GM12878 (cell line): Measurements from ENCODE around the gene HTR1D. TPM values are rescaled to one million over a fixed set of nuclear protein-coding genes. Genes with fewer than 3 reads are reported as not detected.

Experiments used
- ATAC-seq: fragments of 200-7000 bp; cut with Tn5 transposase; 3 replicates; pipeline ENCODE4 v1.9.1; 2020; ENCODE audit warnings: mild to moderate bottlenecking, moderate library complexity
- BruUV-seq: library from RNA; stranded (reverse); fragments of 400-500 nt; replicated peaks from 2 replicates; lab custom pipeline; 2021; lab: Mats Ljungman, UMichigan
- CTCF ChIA-PET: fragments of 300-600 bp; sonication (Branson Sonifier 250); formaldehyde crosslinking; extraction: SDS; loops from one replicate; lab custom pipeline; 2021; ENCODE audit warnings: inconsistent platforms; lab: Yijun Ruan, JAX
- POLR2A ChIA-PET: fragments of 350-600 bp; formaldehyde crosslinking; extraction: SDS; loops from one replicate; lab custom pipeline; 2021; ENCODE audit warnings: inconsistent platforms; lab: Charles Lee
- RAD21 ChIA-PET: fragments of 300-600 bp; sonication (Branson Sonifier 250); formaldehyde crosslinking; loops from one replicate; lab custom pipeline; 2023; ENCODE audit warnings: antibody characterized with exemption; ENCODE audit not compliant: unreplicated experiment; lab: Charles Lee
- SMC1A ChIA-PET: fragments of 300-600 bp; sonication (Branson Sonifier 250); formaldehyde crosslinking; loops from one replicate; lab custom pipeline; 2023; ENCODE audit not compliant: unreplicated experiment, uncharacterized antibody; lab: Charles Lee
- DNase-seq: peaks from one replicate; pipeline ENCODE4 v3.0.0-alpha.2; 2011; ENCODE audit warnings: low read depth, low spot score
- FAIRE-seq: peaks from 3 replicates; lab custom pipeline; 2011; peaks lifted over from hg19 to GRCh38; lab: Jason Lieb, UNC
- H2AFZ ChIP-seq: 2 replicates; pipeline ENCODE4 v1.6.0; 2011; ENCODE audit warnings: low read depth, low read length, control low read depth; ENCODE audit not compliant: control insufficient read depth
- H3K27ac ChIP-seq: 2 replicates; pipeline ENCODE4 v1.5.1; 2011; ENCODE audit warnings: control low read depth; ENCODE audit not compliant: control insufficient read depth, insufficient read depth
- H3K27me3 ChIP-seq, 2 experiments: replicated peaks in 1 of 2; 2 replicates each; pipeline versions ENCODE4 v1.6.0 to v1.6.1; 2011; ENCODE audit warnings: low read length in 1 of 2; ENCODE audit not compliant: control insufficient read depth in 2 of 2, insufficient read depth in 2 of 2
- H3K36me3 ChIP-seq, 2 experiments: 2 replicates each; pipeline ENCODE4 v1.5.1; 2011; ENCODE audit warnings: low read length in 1 of 2; ENCODE audit not compliant: control insufficient read depth in 2 of 2, insufficient read depth in 2 of 2
- H3K4me1 ChIP-seq: 2 replicates; pipeline ENCODE4 v1.6.1; 2011; ENCODE audit warnings: mild to moderate bottlenecking, low read length, moderate library complexity, mixed read lengths; ENCODE audit not compliant: control insufficient read depth, insufficient read depth
- H3K4me2 ChIP-seq: 2 replicates; pipeline ENCODE4 v1.6.0; 2011; ENCODE audit warnings: control low read depth; ENCODE audit not compliant: control insufficient read depth, insufficient read depth
- H3K4me3 ChIP-seq: fragments of 200-600 bp; sonication (generic); 2 replicates; pipeline ENCODE4 v1.5.1; 2016
- H3K79me2 ChIP-seq: 2 replicates; pipeline ENCODE4 v1.6.0; 2011; ENCODE audit warnings: low read length; ENCODE audit not compliant: control insufficient read depth, insufficient read depth
- H3K9ac ChIP-seq: 2 replicates; pipeline ENCODE4 v1.8.0; 2011; ENCODE audit warnings: low read length, control low read depth, mixed read lengths; ENCODE audit not compliant: control insufficient read depth, insufficient read depth
- H3K9me3 ChIP-seq: replicated peaks from 3 replicates; pipeline ENCODE4 v1.5.1; 2011; ENCODE audit warnings: mild to moderate bottlenecking, low read length; ENCODE audit not compliant: control insufficient read depth, insufficient read depth
- H4K20me1 ChIP-seq: 2 replicates; pipeline ENCODE4 v1.6.0; 2011; ENCODE audit not compliant: control insufficient read depth, insufficient read depth
- BACH1 ChIP-seq: fragments of 450-650 bp; IDR thresholded peaks from 2 replicates; pipeline ENCODE4 v1.6.1; 2017; ENCODE audit warnings: mild to moderate bottlenecking, borderline replicate concordance
- BCL3 ChIP-seq: IDR thresholded peaks from 2 replicates; pipeline ENCODE4 v1.6.1; 2011; ENCODE audit warnings: borderline replicate concordance, low read depth, mild to moderate bottlenecking, moderate library complexity, low read length; ENCODE audit not compliant: insufficient read depth, poor library complexity, severe bottlenecking
- BHLHE40 ChIP-seq, 2 experiments: fragments of 450-650 bp in 1 of 2; IDR thresholded peaks; 2 replicates each; pipeline ENCODE4 v1.6.1; 2011 to 2017; ENCODE audit warnings: low read depth in 2 of 2, borderline replicate concordance in 1 of 2, improper control_type of control experiment in 1 of 2, low read length in 1 of 2, mild to moderate bottlenecking in 1 of 2
- DPF2 ChIP-seq: fragments of 450-650 bp; IDR thresholded peaks from 2 replicates; pipeline ENCODE4 v1.6.1; 2017; ENCODE audit warnings: mild to moderate bottlenecking
- GATAD2B ChIP-seq: fragments of 450-650 bp; conservative IDR thresholded peaks from 2 replicates; pipeline ENCODE4 v1.6.1; 2017; ENCODE audit warnings: low read depth, mild to moderate bottlenecking, moderate library complexity
- IKZF1 ChIP-seq: fragments of 450-650 bp; conservative IDR thresholded peaks from 2 replicates; pipeline ENCODE4 v1.6.1; 2017; ENCODE audit warnings: antibody characterized with exemption, mild to moderate bottlenecking
- IKZF2 ChIP-seq, 2 experiments: fragments of 450-650 bp; IDR thresholded peaks; 2 replicates each; pipeline ENCODE4 v1.6.1; 2017; ENCODE audit warnings: mild to moderate bottlenecking in 2 of 2, moderate library complexity in 2 of 2
- JUNB ChIP-seq: IDR thresholded peaks from 2 replicates; pipeline ENCODE4 v1.6.1; 2016; ENCODE audit warnings: antibody characterized with exemption, mild to moderate bottlenecking
- KDM1A ChIP-seq: fragments of 200-600 bp; sonication (generic); IDR thresholded peaks from 2 replicates; pipeline ENCODE4 v1.6.1; 2016; ENCODE audit warnings: borderline replicate concordance
- LARP7 ChIP-seq: fragments of 450-650 bp; IDR thresholded peaks from 2 replicates; pipeline ENCODE4 v1.6.1; 2017; ENCODE audit warnings: mild to moderate bottlenecking
- NR2F1 ChIP-seq: fragments of 450-650 bp; conservative IDR thresholded peaks from 2 replicates; pipeline ENCODE4 v1.6.1; 2017; ENCODE audit warnings: mild to moderate bottlenecking
- RUNX3 ChIP-seq: IDR thresholded peaks from 2 replicates; pipeline ENCODE4 v1.6.1; 2012; ENCODE audit warnings: low read length, inconsistent platforms
- YY1 ChIP-seq: IDR thresholded peaks from 2 replicates; pipeline ENCODE4 v1.6.1; 2011; ENCODE audit warnings: low read depth, mild to moderate bottlenecking, low read length
- WGBS: methylation state at CpG from one replicate; pipeline ENCODE4 v1.1.6; 2016; ENCODE audit warnings: low lambda C conversion rate; ENCODE audit not compliant: insufficient replicate concordance, insufficient coverage; ENCODE audit errors: missing lambda C conversion rate; 5-methylcytosine and 5-hydroxymethylcytosine counted together
- in situ Hi-C: fragments of 300-500 bp; cut with MboI; formaldehyde crosslinking; loops from 9 replicates; pipeline ENCODE4 v1.14.3; 2018; ENCODE audit warnings: mixed read lengths
- intact Hi-C: fragments of 100-400 bp; cut with micrococcal nuclease; formaldehyde crosslinking; loops from one replicate; pipeline ENCODE4 v1.14.2; 2022; ENCODE audit not compliant: unreplicated experiment
- polyA plus RNA-seq, 11 experiments: library from polyadenylated mRNA; depleted of rRNA in 4 of 11; unstranded in 6 of 11; stranded (reverse) in 5 of 11; fragments of >200 nt; fragmentation: Nextera tagmentation in 4 of 11; fragmentation: Illumina TruSeq in 1 of 11; extraction: Ambion mirVana in 4 of 11; extraction: Trizol in 1 of 11; gene quantifications; 1 replicate in 1 of 11; 2 replicates in 10 of 11; pipeline versions ENCODE4 v1.2.1 to v1.2.3, GENCODE V29; 2011 to 2016; ENCODE audit warnings: inconsistent platforms in 2 of 11, missing spikeins in 2 of 11, low read depth in 1 of 11
- total RNA-seq, 4 experiments: library from RNA; depleted of rRNA in 3 of 4; stranded (reverse); fragments of >200 nt in 3 of 4; fragmentation: Illumina TruSeq in 1 of 4; extraction: Trizol in 1 of 4; gene quantifications; 2 replicates each; pipeline versions ENCODE4 v1.2.1 to v1.2.3, GENCODE V29; 2013 to 2021
- TF ChIP-seq, protein P1 (sequence below): fragments of 450-650 bp; IDR thresholded peaks from 2 replicates; pipeline ENCODE4 v1.6.1; 2017; ENCODE audit warnings: mild to moderate bottlenecking, moderate library complexity

HTR1D gene
- total and polyA plus RNA-seq, 10 of the 15 experiments (the other 5 are each of a cell fraction or from before 2014, with no cell fraction given) = 0.07 TPM; not detected in 9

- no peak for TF ChIP-seq BCL3
- no peak for TF ChIP-seq JUNB
- no peak for TF ChIP-seq KDM1A
These were observed 49.2 kb downstream of the HTR1D start (continued) for GRCh38 chr1:23168079-23168444.

DNA sequence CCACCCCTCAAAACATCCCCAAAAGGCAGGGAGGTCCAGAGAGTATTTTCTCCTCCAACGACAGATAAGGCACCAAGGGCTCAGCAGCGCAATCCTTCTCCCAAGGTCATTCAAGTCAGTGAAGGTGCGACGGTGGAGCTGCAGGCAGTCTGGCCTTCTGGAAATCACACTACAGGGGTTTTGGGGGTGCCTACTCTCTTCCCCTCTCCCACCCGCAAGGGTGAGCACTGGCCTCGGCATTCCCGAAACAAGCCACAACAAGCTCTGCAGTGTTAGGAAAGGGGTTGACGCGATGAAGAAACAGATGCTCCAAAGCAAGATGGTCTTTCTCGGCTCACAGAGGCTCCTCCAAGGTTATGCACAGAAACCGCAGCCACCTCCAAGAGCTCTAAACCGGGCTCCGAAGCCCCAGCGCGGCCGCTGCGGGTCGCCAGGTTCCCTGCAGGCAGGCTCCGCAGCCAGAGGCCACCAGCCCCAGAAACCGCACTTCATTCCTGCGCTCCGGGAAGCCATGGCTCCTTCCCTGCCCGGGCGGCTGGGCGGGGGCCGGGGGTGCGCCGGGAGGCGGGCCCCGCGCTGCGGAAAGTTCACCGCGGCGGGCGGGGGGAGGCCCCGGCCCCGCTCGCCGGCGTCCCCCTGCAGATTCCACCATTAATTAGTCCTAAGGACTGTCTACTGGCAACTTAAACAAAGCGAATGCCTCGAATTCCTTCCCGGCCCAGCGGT lies 49.8 kb downstream of the HTR1D start:
- peak overlapping the region; percentile 42; the same call in 1 of the 2 replicates for H2AFZ ChIP-seq
- H3K79me2 ChIP-seq = peaks cover 29% of the 10 kb centered on the region
- SMC1A ChIA-PET = interaction anchor here (0.9 to 8.2 kb wide), 6 partner anchors 14 to 68 kb away, joined by 3 to 65 read pairs (median 4); no protein-coding TSS in a partner anchor
- BruUV-seq = no TSS peak
- ATAC-seq (peak; percentile 29), DNase-seq (no peak), FAIRE-seq (no peak)
- peak overlapping the region; percentile 46 for H3K4me2 ChIP-seq
- 26% methylated on average over 22 of the region's 45 CpGs for WGBS
- H3K27me3 ChIP-seq = no peaks in the 10 kb centered on the region
- H3K4me1 ChIP-seq = peaks cover 7% of the 10 kb centered on the region
- H4K20me1 ChIP-seq = no peaks in the 10 kb centered on the region
- RAD21 ChIA-PET = interaction anchor here (1.0 to 4.3 kb wide), 7 partner anchors 8 to 147 kb away, joined by 3 to 17 read pairs (median 3); no protein-coding TSS in a partner anchor
- no peak overlapping the region for H3K27ac ChIP-seq
- peak overlapping the region; percentile 64; the same call in 1 of the 2 replicates for H3K9ac ChIP-seq
- in situ Hi-C loops (no loop called here), intact Hi-C loops (no loop called here)
- H3K4me3 ChIP-seq = peak overlapping the region; percentile 95
- H3K36me3 ChIP-seq = no peaks in the 10 kb centered on the region
- H3K9me3 ChIP-seq = no peaks in the 10 kb centered on the region
- TF ChIP-seq YY1 = peak; percentile 21; the same call in 1 of the 2 replicates
- TF ChIP-seq BHLHE40 (IDR thresholded peaks at IDR 0.05; ENCODE audit: borderline replicate concordance in 1 of 2, low read depth in 2 of 2, low read length in 1 of 2) = 0 out of 4 replicates have a peak, but pooled peaks of 1 of the 2 experiments have one; percentile 3
- no peak for TF ChIP-seq BACH1
- TF ChIP-seq, protein P1, sequence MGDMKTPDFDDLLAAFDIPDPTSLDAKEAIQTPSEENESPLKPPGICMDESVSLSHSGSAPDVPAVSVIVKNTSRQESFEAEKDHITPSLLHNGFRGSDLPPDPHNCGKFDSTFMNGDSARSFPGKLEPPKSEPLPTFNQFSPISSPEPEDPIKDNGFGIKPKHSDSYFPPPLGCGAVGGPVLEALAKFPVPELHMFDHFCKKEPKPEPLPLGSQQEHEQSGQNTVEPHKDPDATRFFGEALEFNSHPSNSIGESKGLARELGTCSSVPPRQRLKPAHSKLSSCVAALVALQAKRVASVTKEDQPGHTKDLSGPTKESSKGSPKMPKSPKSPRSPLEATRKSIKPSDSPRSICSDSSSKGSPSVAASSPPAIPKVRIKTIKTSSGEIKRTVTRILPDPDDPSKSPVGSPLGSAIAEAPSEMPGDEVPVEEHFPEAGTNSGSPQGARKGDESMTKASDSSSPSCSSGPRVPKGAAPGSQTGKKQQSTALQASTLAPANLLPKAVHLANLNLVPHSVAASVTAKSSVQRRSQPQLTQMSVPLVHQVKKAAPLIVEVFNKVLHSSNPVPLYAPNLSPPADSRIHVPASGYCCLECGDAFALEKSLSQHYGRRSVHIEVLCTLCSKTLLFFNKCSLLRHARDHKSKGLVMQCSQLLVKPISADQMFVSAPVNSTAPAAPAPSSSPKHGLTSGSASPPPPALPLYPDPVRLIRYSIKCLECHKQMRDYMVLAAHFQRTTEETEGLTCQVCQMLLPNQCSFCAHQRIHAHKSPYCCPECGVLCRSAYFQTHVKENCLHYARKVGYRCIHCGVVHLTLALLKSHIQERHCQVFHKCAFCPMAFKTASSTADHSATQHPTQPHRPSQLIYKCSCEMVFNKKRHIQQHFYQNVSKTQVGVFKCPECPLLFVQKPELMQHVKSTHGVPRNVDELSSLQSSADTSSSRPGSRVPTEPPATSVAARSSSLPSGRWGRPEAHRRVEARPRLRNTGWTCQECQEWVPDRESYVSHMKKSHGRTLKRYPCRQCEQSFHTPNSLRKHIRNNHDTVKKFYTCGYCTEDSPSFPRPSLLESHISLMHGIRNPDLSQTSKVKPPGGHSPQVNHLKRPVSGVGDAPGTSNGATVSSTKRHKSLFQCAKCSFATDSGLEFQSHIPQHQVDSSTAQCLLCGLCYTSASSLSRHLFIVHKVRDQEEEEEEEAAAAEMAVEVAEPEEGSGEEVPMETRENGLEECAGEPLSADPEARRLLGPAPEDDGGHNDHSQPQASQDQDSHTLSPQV = no peak
- TF ChIP-seq RUNX3 = peak; percentile 69
- TF ChIP-seq IKZF1 = peak; percentile 77
- peak in 1 of 2 experiments; percentile 42; a peak in 1 of 4 replicates for TF ChIP-seq IKZF2 (IDR thresholded peaks at IDR 0.05)
- TF ChIP-seq GATAD2B = 0 out of 2 replicates have a peak, but pooled peaks have one; percentile 46
- 0 out of 2 replicates have a peak, but pooled peaks have one; percentile 27 for TF ChIP-seq LARP7
- 0 out of 2 replicates have a peak, but pooled peaks have one; percentile 38 for TF ChIP-seq DPF2
- TF ChIP-seq NR2F1 = 0 out of 2 replicates have a peak, but pooled peaks have one; percentile 23
- CTCF ChIA-PET = interaction anchor here (1.1 to 6.9 kb wide), 4 partner anchors 15 to 68 kb away, joined by 3 to 41 read pairs (median 9); no protein-coding TSS in a partner anchor
- POLR2A ChIA-PET = interaction anchor here (0.6 to 1.5 kb wide), 5 partner anchors 15 to 69 kb away, joined by 3 read pairs; no protein-coding TSS in a partner anchor
